ENCODE data around the gene ANKRD63.

The ANKRD63 gene

GRCh38 chr15:40312370-40313158 is 29.7 kb upstream of the ANKRD63 start:
- no peak for DNase-seq

DNA sequence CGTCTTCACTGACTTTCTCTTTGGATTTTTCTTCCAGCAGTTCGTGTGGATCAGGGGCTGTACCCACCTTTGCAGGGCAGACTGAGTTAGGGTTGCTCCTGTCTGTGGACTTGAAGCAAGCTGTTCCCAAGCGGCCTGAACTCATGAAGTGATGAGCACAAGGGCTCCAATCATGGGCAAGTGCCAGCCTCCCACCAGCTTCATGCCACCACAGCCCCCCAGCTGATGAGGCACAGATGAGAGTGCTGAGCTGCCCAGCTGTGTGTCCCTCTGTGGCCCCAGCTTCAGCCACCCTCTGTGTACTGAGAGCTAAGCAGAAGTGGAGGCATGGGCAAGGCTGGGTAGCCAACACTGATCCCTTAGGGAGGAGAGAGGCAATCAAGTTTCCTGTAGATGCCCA is 28.1 kb upstream of the ANKRD63 start:
- no peak for DNase-seq

DNA sequence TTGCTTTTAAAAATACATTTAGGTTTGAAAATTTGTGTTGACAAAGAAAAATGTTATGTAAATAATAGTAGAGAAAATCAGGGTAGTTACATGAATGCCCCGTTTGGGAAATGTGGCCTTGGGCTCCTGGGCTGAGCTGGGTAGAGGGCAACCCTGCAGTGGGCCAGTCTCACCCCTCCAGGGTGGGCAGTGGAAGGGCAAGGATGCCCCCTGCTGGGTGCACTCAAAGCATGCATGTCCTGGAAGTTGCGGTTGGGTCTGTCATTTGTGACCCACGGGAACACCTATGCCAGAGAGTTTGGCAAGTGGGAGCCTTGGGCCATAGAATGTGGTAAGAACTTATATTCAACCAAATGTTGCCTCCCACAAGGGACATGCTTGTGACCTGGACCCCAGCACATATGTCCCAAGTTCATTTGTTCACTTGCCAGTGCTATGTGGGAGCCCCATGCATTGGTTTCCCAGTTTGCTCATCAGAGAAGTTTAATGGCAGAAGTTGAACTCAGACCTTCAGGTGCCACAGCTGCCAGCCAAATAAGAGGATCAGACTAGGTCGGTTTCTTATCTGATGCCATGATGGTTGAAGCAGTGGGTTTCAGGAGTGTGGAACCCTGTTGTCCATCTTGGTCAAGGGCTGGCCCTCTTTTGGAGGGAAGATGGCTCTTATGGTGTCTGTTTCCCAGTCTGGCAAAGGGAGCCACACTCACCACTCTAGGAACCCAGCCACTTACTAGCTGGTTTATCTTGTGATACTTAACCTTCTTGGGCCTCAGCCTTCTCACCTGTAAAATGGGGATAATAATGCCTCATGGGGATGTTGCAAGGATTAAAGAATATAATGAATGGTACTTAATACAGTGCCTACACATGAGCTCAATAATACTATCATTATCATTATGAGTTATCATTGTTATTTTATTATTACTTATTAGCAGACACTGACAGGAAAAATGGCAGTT is 27.4 kb upstream of the ANKRD63 start:
- peak; percentile 79 for DNase-seq

DNA sequence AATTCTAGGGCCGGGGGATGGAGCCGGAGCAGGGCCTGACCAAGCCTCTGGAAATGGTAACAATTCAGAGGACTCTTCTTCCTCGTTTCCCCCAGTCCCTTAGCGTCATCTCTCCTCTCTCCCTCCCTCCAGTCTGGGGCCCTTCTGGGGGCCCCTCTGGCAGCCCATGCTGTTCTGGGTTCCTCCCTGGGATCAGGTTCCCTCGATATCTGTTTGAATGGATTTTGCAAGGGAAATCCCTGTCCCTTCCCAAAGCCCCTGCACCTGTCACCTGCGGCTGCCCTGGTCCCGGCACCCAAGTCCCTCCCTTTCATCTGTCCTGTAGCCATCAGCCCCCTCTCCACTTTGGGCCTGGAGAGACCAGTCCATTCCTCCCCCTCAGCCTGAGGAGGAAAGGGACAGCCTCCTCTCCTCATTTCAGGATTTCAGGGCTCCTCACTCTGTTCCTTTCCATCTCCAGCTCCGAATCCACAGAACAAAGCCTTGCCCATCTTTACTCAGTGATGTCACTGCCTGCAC is 26.5 kb upstream of the ANKRD63 start:
- no peak for DNase-seq

DNA sequence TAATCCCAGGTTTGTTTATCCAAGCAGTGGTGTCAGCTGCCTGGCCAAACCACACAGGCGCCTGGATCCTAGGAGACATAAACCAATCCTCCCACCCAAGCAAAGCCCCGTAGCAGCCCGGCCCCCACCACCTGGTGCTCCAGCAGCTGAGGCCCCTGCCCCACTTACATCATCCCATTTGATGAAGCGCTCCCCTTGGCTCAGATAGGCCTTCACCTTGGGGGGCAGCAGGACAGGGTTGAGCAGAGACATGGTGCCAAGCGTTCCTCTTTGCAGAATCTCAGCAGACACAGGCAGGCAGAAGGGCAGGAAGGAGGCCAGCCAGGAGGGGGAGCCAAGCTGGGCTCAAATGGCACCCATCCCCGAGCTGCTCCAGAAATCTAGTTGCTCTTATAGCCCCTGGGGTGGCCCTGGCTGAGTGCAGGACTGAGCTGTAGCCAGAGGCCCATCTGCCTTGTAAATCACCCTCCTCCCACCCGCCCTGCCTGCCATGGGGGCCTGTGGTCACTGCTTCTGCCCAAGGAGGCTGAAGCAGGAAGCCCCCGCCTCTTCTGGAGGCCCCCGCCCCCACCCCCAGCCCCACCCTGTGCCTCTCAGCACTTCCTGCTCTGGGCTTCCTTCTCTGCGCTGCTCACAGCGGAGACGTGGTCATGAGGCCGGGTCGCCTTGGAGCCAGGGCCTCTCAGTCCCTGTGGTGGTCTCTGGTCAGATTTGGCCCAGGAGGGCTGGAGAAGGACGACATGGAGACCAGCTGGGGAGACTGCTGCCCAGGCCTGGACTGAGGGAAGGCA is 24.8 kb upstream of the ANKRD63 start, which contains the start of gene PLCB2:
Gene PLCB2 (minus strand): TSS at position 515 of the 791 bp plus-strand sequence. CDS start 263 bp downstream, at position 252.
- DNase-seq: no peak

DNA sequence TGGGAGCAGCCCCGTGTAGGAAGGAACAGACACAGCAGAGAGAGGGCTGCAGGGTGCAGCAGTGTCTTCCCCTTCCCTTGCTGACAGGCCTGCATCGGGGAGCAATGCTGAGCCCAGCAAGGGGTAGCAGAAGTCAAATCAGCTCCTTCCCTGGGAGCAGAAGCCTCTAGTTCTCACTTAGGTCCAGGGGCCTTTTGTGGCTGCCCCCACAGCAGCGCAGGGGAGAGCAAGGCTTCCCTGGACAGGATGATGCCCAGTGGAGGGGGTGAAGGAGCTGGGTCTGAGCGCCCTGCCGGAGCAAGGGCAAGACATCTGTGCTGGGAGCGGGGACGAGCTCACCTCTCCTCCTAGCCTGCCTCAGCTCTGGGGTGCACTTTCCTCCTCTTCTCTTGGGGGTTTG is 24.0 kb upstream of the ANKRD63 start:
- DNase-seq: no peak

DNA sequence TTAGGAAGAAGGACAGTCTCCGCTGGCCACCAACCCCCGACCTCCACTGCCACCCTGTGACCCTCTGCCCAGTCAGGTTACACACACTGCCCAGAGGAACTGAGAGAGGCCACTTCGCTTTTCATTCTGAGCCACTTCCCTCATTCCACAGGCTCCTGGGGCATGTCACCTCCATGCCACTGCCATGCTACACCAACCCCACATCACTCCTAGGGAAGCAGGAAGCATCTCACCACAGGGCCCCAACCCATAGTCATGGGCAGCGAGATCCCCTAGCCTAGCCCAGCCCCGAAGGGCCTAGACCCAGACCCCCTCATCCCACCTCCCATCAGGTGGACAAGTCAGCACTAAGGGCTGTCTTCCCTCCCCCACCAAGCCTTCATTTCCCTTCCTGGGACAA is 23.5 kb upstream of the ANKRD63 start:
- DNase-seq: no peak

DNA sequence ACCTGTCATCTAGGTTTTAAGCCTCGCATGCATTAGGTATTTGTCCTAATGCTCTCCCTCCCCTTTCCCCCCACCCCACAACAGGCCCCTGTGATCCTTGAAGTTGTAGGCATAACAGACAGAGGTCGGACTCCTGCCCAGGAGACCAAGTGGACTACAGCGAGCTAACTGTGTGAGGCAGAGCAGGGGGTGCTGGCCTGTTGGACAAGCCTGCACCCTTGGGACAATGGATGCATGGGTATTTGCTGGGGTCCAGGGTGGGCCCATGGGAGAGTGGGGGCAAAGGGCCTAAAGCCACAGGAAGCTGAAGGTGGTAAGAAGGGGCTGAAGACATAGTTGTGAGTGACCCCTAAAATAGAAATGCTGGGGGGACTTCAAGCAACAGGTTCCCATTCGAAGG is 22.4 kb upstream of the ANKRD63 start:
- no peak for DNase-seq

DNA sequence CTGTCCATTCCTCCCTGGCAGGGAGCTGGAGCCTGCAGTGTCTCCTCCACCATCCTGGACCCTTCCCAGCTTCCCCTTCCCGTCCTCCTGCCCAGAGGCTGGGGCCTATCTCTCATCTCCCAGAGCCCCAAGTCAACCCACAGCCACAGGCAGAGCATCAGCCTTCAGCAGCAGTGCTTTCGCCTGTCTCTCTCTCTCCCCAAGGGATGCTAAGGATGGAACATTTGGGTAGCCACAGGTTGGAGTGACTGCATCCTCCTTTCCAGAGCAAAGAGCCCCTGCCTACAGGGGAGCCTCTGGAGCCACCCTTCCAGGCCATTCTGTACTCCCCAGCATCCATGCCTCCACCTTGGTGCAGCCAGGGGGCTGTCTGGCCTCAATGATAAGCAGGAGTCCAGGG is 20.7 kb upstream of the ANKRD63 start:
- no peak for DNase-seq

GRCh38 chr15:40302981-40303380 is 20.1 kb upstream of the ANKRD63 start:
- DNase-seq: no peak

- no peak for DNase-seq
Measured at GRCh38 chr15:40302288-40302886, 19.5 kb upstream of the ANKRD63 start.

DNA sequence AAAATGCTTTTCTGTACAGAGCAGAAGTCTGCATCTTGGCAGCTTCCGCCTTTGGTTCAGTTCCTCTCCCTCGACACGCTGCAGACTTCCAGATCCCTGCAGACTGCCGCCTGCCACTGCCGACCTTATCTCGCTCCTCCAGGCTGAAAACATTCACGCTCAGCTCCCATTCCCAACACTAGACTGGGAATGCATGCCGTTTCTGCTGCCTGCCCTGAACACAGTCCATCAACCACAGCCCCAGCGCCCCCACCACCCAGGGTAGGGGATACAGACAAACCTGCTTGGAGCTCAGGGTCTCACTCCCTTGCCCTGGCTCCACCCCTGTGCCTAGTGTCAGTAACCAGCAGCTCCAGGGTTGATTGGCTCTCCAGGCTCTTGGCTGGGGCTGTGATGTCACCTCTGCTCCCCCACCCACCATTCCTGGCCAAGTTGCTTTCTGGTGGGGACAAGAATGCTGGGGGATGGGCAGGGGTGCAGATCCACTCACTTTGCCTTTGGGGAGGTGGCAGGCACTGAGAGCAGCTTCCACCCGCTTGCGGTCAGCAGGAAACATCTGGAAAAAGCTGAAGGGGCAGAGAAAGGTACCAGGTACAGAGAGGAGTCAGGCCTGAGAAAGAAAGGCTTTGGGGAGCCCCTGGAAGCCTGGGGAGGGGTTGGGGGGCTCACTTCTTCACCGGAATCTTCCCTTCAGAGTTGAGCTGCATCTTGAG is 18.8 kb upstream of the ANKRD63 start:
- no peak for DNase-seq

DNA sequence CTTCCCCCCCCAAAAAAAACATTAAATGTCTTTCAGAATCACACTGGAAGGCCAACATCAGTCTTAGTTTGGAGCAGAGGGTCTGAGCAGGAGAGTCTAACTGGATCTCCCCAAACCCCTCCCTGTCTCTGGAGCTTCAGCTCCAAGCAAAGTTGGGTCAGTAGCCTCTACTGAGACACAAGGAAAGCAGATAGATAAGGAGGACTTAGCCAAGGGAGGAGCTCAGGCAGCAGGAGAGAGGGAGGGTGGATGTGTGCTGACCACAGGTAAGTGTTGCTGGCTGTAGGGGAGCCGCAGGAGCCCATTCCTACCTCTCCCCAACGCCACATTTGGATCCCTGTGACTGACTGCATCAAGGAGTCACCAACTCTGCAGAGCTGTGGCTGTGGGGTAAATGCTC is 17.9 kb upstream of the ANKRD63 start:
- DNase-seq: no peak

GRCh38 chr15:40300367-40300766 is 17.5 kb upstream of the ANKRD63 start:
- DNase-seq: no peak

GRCh38 chr15:40298216-40298935 is 15.5 kb upstream of the ANKRD63 start:
- no peak for DNase-seq

GRCh38 chr15:40297356-40297755 is 14.5 kb upstream of the ANKRD63 start:
- DNase-seq: no peak

DNA sequence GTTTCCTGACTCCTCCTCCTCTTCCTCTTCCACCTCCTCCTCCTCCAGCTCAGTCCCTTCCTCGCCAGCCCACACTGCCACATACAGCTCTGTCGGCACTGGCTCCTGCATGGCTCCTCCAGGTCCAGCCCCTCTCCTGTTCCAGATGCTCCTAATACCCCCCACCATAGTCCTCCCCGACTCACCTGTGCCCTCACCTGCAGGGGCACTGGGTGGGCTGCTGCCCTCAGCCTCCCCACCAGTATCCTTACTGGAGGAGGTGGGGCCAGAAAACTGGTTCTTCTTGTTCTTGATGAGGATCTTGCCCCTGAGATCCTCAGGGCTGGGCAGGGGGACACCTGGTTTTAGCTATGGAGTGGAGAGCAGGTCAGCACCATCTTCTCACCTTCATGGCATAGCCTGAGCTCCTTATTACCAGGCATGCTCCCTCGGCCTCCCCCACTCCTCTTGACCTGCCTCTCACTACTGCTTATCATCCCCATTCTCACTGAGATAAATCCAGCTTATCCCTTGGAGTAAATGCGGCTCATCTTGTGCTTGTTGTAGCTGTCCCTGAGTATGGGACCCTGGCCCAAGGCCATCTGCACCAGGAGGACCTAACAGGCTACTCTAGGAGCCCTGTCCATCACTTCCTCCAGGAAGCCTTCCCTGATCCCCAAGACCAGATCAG is 13.8 kb upstream of the ANKRD63 start:
- no peak for DNase-seq

- no peak for DNase-seq
Measured at GRCh38 chr15:40295877-40296560, 13.2 kb upstream of the ANKRD63 start.

- no peak for DNase-seq
Measured at GRCh38 chr15:40295297-40295696, 12.4 kb upstream of the ANKRD63 start.
